HG02970 (cell line): Measurements from ENCODE around the gene HDAC11.
"Not testable (repeated sequence)": the region's sequence is repeated elsewhere in the genome, so short reads cannot be mapped to it uniquely, and the experiment has no call there.

Experiments
- ATAC-seq: cut with Tn5 transposase; IDR thresholded peaks from one replicate; pipeline ENCODE4 v1.9.1; 2021; ENCODE audit warnings: mild to moderate bottlenecking, moderate library complexity, moderate number of reproducible peaks; ENCODE audit not compliant: unreplicated experiment, low FRiP score

The HDAC11 gene

GRCh38 chr3:13519006-13519791 lies 39.1 kb downstream of the HDAC11 start:
- no peak for ATAC-seq

DNA sequence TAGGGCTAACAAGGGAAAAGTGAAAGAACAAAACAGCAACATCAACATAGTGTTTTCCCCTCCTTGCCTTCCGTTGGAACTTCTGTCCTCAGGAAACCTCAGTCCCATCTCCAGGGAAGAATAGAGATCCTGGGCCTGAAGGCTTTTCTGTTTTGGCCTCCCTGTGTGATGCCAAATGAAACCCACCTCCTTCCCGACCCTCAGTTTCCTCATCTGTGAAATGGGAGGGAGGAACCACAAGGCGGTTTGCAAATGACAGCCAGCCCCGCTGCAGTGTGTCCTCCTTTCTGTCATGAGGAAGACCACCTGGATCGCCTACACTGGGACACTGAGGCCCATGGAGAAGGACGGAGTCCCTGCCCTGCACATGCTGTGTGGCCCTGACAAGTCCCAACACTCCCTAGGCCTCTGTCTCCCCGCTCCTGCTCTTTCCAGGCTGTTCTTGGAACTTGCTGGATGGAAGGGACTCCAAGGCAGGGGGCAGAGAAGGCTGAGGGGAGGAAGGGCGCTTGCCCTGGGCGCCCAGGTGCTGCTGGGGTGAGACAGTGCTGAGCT lies 40.3 kb downstream of the HDAC11 start:
- no peak for ATAC-seq

GRCh38 chr3:13521309-13521708 lies 41.2 kb downstream of the HDAC11 start:
- ATAC-seq = no peak

DNA sequence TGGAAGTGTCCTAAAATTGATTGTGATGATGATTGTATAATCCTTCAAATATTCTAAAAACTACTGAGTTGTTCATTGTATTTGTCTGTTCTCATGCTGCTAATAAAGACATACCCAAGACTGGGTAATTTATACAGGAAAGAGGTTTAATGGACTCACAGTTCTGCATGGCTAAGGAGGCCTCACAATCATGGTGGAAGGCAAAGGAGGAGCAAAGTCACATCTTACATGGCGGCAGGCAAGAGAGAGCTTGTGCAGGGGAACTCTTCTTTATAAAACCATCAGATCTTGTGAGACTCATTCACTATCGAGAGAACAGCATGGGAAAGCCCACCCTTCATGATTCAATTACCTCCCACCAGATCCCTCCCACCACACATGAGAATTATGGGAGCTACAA lies 41.6 kb downstream of the HDAC11 start:
- ATAC-seq = not testable (repeated sequence)

DNA sequence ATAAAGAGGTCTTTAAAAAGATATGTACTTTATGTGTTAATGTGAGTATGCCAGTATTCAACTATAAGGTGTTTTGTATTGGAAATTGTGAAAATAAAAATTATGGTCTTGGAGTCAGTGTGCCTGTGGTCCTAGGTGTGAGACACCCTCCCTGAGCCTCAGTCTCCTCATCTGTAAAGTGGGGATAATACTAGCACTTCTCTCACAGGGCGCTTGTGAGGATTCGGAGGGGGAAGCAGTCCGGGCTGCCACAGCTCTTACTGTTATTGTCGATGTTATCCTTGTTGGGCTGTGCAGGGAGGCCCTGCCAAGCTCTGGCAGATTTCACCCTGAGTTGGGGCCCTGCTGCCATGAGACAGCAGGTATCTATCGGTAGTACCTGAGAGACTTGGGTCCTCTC lies 42.1 kb downstream of the HDAC11 start:
- ATAC-seq = no peak

DNA sequence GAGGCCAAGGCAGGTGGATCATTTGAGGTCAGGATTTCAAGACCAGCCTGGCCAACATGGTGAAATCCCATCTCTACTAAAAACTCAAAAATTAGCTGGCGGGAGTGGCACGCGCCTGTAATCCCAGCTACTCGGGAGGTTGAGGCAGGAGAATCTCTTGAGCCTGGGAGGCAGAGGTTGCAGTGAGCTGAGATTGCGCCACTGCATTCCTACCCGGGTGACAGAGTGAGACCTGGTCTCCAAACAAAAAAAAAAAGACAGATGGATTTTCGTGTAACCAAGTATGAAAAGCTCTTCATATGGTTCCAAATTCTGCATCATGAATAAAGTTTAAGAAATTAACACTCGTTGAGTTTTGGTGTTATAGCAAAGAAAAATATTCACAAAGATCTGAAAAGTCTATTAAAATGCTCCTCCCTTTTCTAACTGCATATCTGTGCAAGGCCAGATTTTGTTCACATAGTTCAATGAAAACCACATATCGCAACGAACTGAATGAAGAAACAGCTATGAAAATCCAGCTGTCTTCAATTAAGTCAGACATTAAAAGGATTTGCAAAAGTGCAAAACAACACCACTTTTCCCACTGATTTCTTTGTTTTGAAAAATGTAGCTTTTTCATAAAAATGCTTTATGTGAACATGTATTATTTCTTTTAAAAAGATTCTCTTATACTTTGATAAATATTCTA lies 45.0 kb downstream of the HDAC11 start:
- ATAC-seq = no peak

- no peak for ATAC-seq
These were observed 45.9 kb downstream of the HDAC11 start for GRCh38 chr3:13525827-13526625.

DNA sequence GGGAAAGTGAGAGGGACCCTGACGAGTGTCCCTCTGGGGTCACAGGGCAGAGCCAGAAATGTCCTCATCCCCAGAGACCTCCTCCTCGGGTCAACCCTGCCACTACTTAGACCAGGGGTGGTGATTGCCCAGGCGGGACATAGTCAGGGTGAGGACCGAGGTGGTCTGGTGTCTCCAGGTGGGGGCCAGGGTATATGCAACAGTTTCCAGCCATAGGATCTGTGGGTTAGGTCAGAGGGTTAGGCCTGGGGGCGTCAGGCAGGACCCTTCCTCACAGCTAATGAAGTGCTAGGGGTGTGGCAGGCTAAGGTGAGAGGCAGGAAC lies 46.5 kb downstream of the HDAC11 start:
- ATAC-seq = no peak

- no peak for ATAC-seq
These were observed 48.2 kb downstream of the HDAC11 start for GRCh38 chr3:13528217-13528867.

DNA sequence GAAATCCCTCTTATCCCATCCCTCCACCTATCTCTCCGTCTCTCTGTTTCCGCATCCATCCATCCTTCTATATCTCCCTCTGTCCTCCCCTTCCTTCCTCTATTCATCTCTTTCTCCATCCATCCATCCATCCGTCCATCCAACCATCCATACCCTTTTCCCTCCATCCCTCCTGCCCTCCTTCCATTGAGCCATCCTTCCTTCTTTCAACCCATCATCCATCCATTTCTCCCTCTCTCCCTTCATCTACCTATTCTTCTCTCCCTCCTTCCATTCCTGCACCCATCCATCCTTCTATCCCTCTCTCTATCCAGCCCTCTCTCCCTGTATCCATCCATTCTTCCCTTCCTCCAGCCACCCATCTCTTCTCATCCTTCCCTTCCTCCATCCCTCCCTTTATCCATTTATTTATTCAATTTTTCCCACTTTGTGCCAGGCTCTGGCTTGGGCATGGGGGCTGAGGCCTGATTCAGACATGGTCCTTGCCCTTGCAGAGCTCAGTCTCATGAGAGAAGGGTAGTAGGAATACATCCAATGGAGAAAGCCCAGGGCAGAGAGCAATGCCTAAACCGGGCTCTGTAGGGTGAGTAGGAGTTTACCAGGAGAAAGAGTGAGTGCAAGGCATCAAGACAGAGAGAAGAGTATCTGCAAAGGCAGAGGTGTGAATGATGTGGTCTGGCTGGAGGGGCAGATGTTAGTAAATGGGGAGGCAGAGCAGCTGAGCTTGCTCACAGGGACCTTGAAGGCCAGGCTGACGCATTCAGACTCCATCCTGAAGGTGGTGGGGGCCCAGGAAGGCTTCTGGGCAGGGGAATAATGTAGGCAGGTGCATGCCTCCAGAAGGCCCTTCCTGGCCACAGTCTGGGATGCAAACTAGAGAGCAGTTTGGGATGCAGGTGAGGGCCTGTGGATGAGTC lies 49.3 kb downstream of the HDAC11 start:
- ATAC-seq = no peak

- ATAC-seq = no peak
These were observed 50.3 kb downstream of the HDAC11 start for GRCh38 chr3:13530241-13531009.

GRCh38 chr3:13532085-13532484 lies 52.0 kb downstream of the HDAC11 start:
- no peak for ATAC-seq

DNA sequence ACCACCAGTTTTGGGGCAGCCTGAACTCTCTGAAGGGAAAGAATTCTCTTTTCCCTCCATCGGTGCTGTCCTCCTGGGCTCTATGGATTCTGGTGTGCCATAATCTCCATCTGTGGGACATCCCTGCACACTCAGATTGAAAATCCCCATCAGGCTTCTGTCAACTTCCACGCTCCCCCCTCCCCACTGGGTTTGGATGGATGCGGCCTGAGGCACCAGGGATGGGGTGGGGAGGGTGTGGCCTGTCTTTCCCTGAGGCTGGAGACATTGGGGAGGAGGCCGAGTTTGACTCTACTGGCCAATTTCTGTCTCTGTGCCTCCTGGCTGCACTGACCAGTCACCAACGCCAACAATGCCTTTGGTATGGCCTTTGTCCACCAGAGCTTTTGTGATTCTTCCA lies 52.5 kb downstream of the HDAC11 start:
- no peak for ATAC-seq

GRCh38 chr3:13533885-13534301 lies 53.8 kb downstream of the HDAC11 start:
- no peak for ATAC-seq

GRCh38 chr3:13535526-13535875 lies 55.4 kb downstream of the HDAC11 start:
- no peak for ATAC-seq

DNA sequence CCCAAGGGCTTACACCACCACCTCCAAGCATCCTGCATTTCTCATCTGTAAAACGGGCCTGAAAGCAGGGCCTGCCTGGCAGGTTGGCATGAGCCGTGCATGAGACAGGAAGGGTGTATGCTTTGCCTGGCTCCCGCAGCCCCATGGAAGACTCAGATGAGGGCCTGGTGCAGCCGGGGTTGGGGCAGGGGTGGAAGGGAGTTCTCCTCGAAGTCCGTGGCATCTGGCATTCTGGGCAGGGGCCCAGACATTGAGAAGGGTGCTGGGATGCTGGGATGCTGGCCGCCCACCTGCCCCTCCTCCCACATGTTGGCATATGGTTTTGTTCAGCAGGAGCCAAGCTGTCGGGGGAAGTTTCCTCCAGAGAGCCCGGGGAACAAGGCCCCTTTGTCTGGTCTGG lies 55.8 kb downstream of the HDAC11 start:
- ATAC-seq = no peak

DNA sequence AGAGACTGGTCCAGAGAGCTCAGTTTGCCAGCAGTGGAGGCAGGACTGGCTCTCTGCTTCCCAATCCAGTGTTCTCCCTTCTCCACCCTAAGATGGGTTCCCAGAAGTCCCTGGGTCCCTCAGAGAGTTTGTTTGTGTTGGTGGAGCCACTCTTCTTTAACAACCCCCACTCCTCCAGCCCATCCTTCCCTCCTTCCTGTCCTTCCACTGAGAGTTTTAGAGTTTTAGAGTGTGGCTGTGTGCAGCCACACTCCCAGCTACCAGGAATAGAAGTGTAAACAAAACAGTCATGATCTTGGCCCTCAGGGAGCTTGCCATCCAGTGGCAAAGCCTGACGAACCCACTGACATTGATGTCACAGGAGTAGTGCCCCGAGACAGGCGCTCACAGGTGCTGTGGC lies 56.3 kb downstream of the HDAC11 start:
- no peak for ATAC-seq

GRCh38 chr3:13536832-13537231 lies 56.7 kb downstream of the HDAC11 start:
- no peak for ATAC-seq
